ENCODE measurements around the gene S1PR5.
"Not testable (repeated sequence)": the region's sequence is repeated elsewhere in the genome, so short reads cannot be mapped to it uniquely, and the experiment has no call there.

S1PR5 gene

GRCh38 chr19:10526887-10527286 lies 9.6 kb upstream of the S1PR5 start:
- not testable (repeated sequence) for H3K4me1 ChIP-seq (ENCODE audit: control insufficient read depth, insufficient read depth, low read length); H3K9me3 ChIP-seq (ENCODE audit: control insufficient read depth, insufficient read depth, low read length); H3K27ac ChIP-seq (ENCODE audit: low read length); H3K36me3 ChIP-seq (ENCODE audit: control insufficient read depth, insufficient read depth, low read length); H3K27me3 ChIP-seq (ENCODE audit: control insufficient read depth, insufficient read depth, low read length); H3K4me3 ChIP-seq (ENCODE audit: low read length); DNase-seq (ENCODE audit: low read depth, low spot score)
- 100% methylated on average over 2 of the region's 8 CpGs for WGBS (ENCODE audit: insufficient coverage, insufficient read length)

GRCh38 chr19:10525636-10526035 lies 8.4 kb upstream of the S1PR5 start:
- Histone ChIP-seq H3K27me3 (ENCODE audit: control insufficient read depth, insufficient read depth, low read length) (no peaks in the 10 kb centered on the region), H3K4me3 (ENCODE audit: low read length) (no peak overlapping the region), H3K27ac (ENCODE audit: low read length) (no peak overlapping the region), H3K9me3 (ENCODE audit: control insufficient read depth, insufficient read depth, low read length) (no peaks in the 10 kb centered on the region), H3K36me3 (ENCODE audit: control insufficient read depth, insufficient read depth, low read length) (no peaks in the 10 kb centered on the region), H3K4me1 (ENCODE audit: control insufficient read depth, insufficient read depth, low read length) (no peaks in the 10 kb centered on the region)
- DNase-seq (ENCODE audit: low read depth, low spot score) = no peak
- WGBS (ENCODE audit: insufficient coverage, insufficient read length) = no CpG with 5 or more reads among the region's 7 CpGs

DNA sequence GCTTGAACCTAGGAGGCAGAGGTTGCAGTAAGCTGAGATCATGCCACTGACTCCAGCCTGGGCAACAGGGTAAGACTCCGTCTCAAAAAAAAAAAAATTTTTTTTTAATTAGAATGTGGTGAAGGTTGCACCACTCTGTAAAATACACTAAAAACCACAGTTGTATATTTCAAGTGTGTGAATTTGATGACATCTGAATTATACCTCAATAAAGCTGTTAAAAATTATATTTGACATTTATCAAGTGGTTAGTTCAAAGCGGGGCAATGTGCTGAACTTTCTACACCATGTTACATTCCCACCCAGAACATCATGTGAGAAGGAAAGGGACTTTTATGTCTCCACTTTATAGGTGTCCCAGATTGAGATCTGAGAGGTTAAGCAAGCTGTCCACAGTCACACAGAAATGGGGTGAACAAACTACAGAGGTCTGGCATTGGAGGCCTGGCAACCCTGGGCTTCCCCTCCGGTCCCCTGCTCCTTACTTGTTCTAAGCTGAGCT lies 5.9 kb upstream of the S1PR5 start:
- no peak overlapping the region for H3K4me3 ChIP-seq (ENCODE audit: low read length)
- H3K27ac ChIP-seq (ENCODE audit: low read length) = no peak overlapping the region
- no peaks in the 10 kb centered on the region; the same call in 1 of the 2 replicates for H3K27me3 ChIP-seq (ENCODE audit: control insufficient read depth, insufficient read depth, low read length)
- no CpG with 5 or more reads among the region's 3 CpGs for WGBS (ENCODE audit: insufficient coverage, insufficient read length)
- no peaks in the 10 kb centered on the region; the same call in 1 of the 2 replicates for H3K4me1 ChIP-seq (ENCODE audit: control insufficient read depth, insufficient read depth, low read length)
- H3K36me3 ChIP-seq (ENCODE audit: control insufficient read depth, insufficient read depth, low read length) = no peaks in the 10 kb centered on the region
- no peaks in the 10 kb centered on the region for H3K9me3 ChIP-seq (ENCODE audit: control insufficient read depth, insufficient read depth, low read length)
- DNase-seq (ENCODE audit: low read depth, low spot score) = no peak

DNA sequence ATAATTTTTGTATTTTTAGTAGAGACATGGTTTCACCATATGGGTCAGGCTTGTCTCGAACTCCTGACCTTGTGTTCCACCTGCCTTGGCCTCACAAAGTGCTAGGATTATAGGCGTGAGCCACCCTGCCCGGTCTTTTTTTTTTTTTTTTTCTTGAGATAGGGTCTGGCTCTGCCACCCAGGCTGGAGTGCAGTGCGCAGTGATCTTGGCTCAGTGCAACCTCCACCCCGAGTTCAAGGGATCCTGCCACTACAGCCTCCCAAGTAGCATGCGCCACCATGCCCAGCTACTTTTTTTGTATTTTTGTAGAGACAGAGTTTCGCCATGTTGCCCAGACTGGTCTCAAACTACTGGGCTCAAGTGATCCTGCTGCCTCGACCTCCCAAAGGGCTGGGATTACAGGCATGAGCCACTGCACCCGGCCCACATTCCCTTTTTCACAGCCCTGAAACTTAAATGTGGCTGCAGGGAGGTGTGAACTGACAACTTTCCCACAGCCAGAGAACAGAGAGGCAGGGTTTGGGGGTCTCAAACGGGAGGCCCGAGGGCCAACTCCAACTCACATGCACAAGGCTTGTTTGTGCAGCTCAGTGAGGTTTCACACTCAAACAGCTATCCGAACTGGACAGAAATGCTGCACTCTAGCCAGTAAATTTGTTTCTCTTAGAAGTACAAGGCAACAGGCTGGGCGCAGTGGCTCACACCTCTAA lies 4.4 kb upstream of the S1PR5 start:
- Histone ChIP-seq H3K4me3 (ENCODE audit: low read length) (no peak overlapping the region), H3K9me3 (ENCODE audit: control insufficient read depth, insufficient read depth, low read length) (no peaks in the 10 kb centered on the region), H3K4me1 (ENCODE audit: control insufficient read depth, insufficient read depth, low read length) (no peaks in the 10 kb centered on the region; the same call in 1 of the 2 replicates), H3K27me3 (ENCODE audit: control insufficient read depth, insufficient read depth, low read length) (peaks cover 2% of the 10 kb centered on the region; the same call in 1 of the 2 replicates), H3K36me3 (ENCODE audit: control insufficient read depth, insufficient read depth, low read length) (no peaks in the 10 kb centered on the region), H3K27ac (ENCODE audit: low read length) (no peak overlapping the region)
- WGBS (ENCODE audit: insufficient coverage, insufficient read length) = no CpG with 5 or more reads among the region's 13 CpGs
- no peak for DNase-seq (ENCODE audit: low read depth, low spot score)

- peaks cover 8% of the 10 kb centered on the region for H3K27me3 ChIP-seq (ENCODE audit: control insufficient read depth, insufficient read depth, low read length)
- no peaks in the 10 kb centered on the region for H3K9me3 ChIP-seq (ENCODE audit: control insufficient read depth, insufficient read depth, low read length)
- H3K36me3 ChIP-seq (ENCODE audit: control insufficient read depth, insufficient read depth, low read length) = no peaks in the 10 kb centered on the region
- H3K4me3 ChIP-seq (ENCODE audit: low read length) = no peak overlapping the region
- no peaks in the 10 kb centered on the region; the same call in 1 of the 2 replicates for H3K4me1 ChIP-seq (ENCODE audit: control insufficient read depth, insufficient read depth, low read length)
- no CpG with 5 or more reads among the region's 15 CpGs for WGBS (ENCODE audit: insufficient coverage, insufficient read length)
- H3K27ac ChIP-seq (ENCODE audit: low read length) = no peak overlapping the region
- no peak for DNase-seq (ENCODE audit: low read depth, low spot score)
These were observed 3.5 kb upstream of the S1PR5 start for GRCh38 chr19:10520652-10521318.

DNA sequence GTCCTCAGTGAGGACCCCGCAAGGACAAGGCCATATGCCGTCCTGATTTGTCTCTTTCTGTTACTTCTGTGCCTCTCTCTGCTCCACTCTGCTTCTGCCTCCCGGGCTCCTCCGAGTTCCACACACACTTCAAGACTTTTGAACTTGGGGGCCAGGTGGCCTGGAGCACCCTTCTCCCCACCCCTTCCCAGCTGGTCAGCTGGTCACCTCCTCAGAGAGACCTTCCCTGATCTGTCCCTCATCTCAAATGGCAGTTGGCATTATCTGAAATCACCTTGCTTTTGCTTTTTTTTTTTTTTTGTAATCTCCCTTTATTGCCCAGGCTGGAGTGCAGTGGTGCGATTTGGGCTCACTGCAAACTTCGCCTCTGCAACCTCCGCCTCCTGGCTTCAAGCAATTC lies 2.2 kb upstream of the S1PR5 start:
- no peaks in the 10 kb centered on the region; the same call in 1 of the 2 replicates for H3K36me3 ChIP-seq (ENCODE audit: control insufficient read depth, insufficient read depth, low read length)
- no peak overlapping the region for H3K4me3 ChIP-seq (ENCODE audit: low read length)
- H3K27ac ChIP-seq (ENCODE audit: low read length) = no peak overlapping the region
- no peaks in the 10 kb centered on the region; the same call in 1 of the 2 replicates for H3K4me1 ChIP-seq (ENCODE audit: control insufficient read depth, insufficient read depth, low read length)
- DNase-seq (ENCODE audit: low read depth, low spot score) = no peak
- no CpG with 5 or more reads among the region's 7 CpGs for WGBS (ENCODE audit: insufficient coverage, insufficient read length)
- H3K9me3 ChIP-seq (ENCODE audit: control insufficient read depth, insufficient read depth, low read length) = no peaks in the 10 kb centered on the region
- H3K27me3 ChIP-seq (ENCODE audit: control insufficient read depth, insufficient read depth, low read length) = peaks cover 19% of the 10 kb centered on the region

- DNase-seq (ENCODE audit: low read depth, low spot score) = no peak
- Histone ChIP-seq H3K27ac (ENCODE audit: low read length) (no peak overlapping the region), H3K4me1 (ENCODE audit: control insufficient read depth, insufficient read depth, low read length) (peaks cover 3% of the 10 kb centered on the region), H3K36me3 (ENCODE audit: control insufficient read depth, insufficient read depth, low read length) (no peaks in the 10 kb centered on the region; the same call in 1 of the 2 replicates), H3K9me3 (ENCODE audit: control insufficient read depth, insufficient read depth, low read length) (no peaks in the 10 kb centered on the region), H3K4me3 (ENCODE audit: low read length) (peak overlapping the region; percentile 7; the same call in 1 of the 2 replicates), H3K27me3 (ENCODE audit: control insufficient read depth, insufficient read depth, low read length) (peaks cover 22% of the 10 kb centered on the region)
- WGBS (ENCODE audit: insufficient coverage, insufficient read length) = no CpG with 5 or more reads among the region's 33 CpGs
These were observed 1.5 kb upstream of the S1PR5 start for GRCh38 chr19:10518444-10519361.

GRCh38 chr19:10517760-10518443 lies 655 bp upstream of the S1PR5 start:
- Histone ChIP-seq H3K27me3 (ENCODE audit: control insufficient read depth, insufficient read depth, low read length) (peaks cover 29% of the 10 kb centered on the region), H3K36me3 (ENCODE audit: control insufficient read depth, insufficient read depth, low read length) (no peaks in the 10 kb centered on the region; the same call in 1 of the 2 replicates), H3K4me1 (ENCODE audit: control insufficient read depth, insufficient read depth, low read length) (peaks cover 3% of the 10 kb centered on the region), H3K4me3 (ENCODE audit: low read length) (peak overlapping the region; percentile 65; the same call in 1 of the 2 replicates), H3K27ac (ENCODE audit: low read length) (no peak overlapping the region), H3K9me3 (ENCODE audit: control insufficient read depth, insufficient read depth, low read length) (no peaks in the 10 kb centered on the region)
- no CpG with 5 or more reads among the region's 27 CpGs for WGBS (ENCODE audit: insufficient coverage, insufficient read length)
- no peak for DNase-seq (ENCODE audit: low read depth, low spot score)

GRCh38 chr19:10516671-10517286 lies 468 bp downstream of the S1PR5 start:
- H3K27me3 ChIP-seq (ENCODE audit: control insufficient read depth, insufficient read depth, low read length) = peaks cover 30% of the 10 kb centered on the region
- WGBS (ENCODE audit: insufficient coverage, insufficient read length) = no CpG with 5 or more reads among the region's 10 CpGs
- DNase-seq (ENCODE audit: low read depth, low spot score) = no peak
- no peaks in the 10 kb centered on the region for H3K9me3 ChIP-seq (ENCODE audit: control insufficient read depth, insufficient read depth, low read length)
- H3K4me1 ChIP-seq (ENCODE audit: control insufficient read depth, insufficient read depth, low read length) = peaks cover 3% of the 10 kb centered on the region
- no peaks in the 10 kb centered on the region; the same call in 1 of the 2 replicates for H3K36me3 ChIP-seq (ENCODE audit: control insufficient read depth, insufficient read depth, low read length)
- H3K27ac ChIP-seq (ENCODE audit: low read length) = no peak overlapping the region
- peak overlapping the region; percentile 65; the same call in 1 of the 2 replicates for H3K4me3 ChIP-seq (ENCODE audit: low read length)
